Heart left ventricle (tissue), 16 donors: ENCODE measurements around the gene JTB. TPM values are rescaled to one million over a fixed set of nuclear protein-coding genes. Genes with fewer than 3 reads are reported as not detected.
A peak's percentile ranks its signal among the peaks of the same experiment; 100 is the strongest.

Experiments
- ATAC-seq, 4 donors: fragments of 200-7000 bp; cut with Tn5 transposase; one replicate each; pipeline ENCODE4 v1.9.1; 2020 to 2022; ENCODE audit warnings: moderate library complexity in 4 of 4, mild to moderate bottlenecking in 3 of 4, moderate number of reproducible peaks in 1 of 4
- DNase-seq, 5 donors: peaks; one replicate each; pipeline ENCODE4 v3.0.0-alpha.2; 2020
- H3K27ac ChIP-seq, 12 donors: fragments of 200-600 bp; sonication (generic) in 4 of 12; one replicate each; pipeline versions ENCODE4 v1.5.0 to v1.8.0; 2016 to 2022; ENCODE audit warnings: mild to moderate bottlenecking in 2 of 12
- H3K27me3 ChIP-seq, 9 donors: fragments of 200-600 bp; sonication (generic) in 2 of 9; one replicate each; pipeline versions ENCODE4 v1.5.1 to v1.8.0; 2016 to 2022; ENCODE audit warnings: mild to moderate bottlenecking in 3 of 9
- H3K36me3 ChIP-seq, 9 donors: fragments of 200-600 bp; sonication (generic) in 2 of 9; one replicate each; pipeline versions ENCODE4 v1.5.0 to v1.8.0; 2018 to 2022; ENCODE audit warnings: mild to moderate bottlenecking in 2 of 9
- H3K4me1 ChIP-seq, 12 donors: fragments of 200-600 bp; sonication (generic) in 4 of 12; one replicate each; pipeline versions ENCODE4 v1.5.0 to v1.8.0; 2016 to 2022; ENCODE audit warnings: mild to moderate bottlenecking in 3 of 12
- H3K4me3 ChIP-seq, 12 donors: fragments of 200-600 bp; sonication (generic) in 4 of 12; one replicate each; pipeline versions ENCODE4 v1.5.0 to v1.8.0; 2017 to 2022; ENCODE audit warnings: mild to moderate bottlenecking in 9 of 12, moderate library complexity in 4 of 12
- H3K9me3 ChIP-seq, 12 donors: fragments of 200-600 bp; sonication (generic) in 4 of 12; one replicate each; pipeline versions ENCODE4 v1.5.0 to v1.8.0; 2016 to 2022; ENCODE audit warnings: mild to moderate bottlenecking in 1 of 12
- POLR2A ChIP-seq, 2 donors: fragments of 450-650 bp; IDR thresholded peaks; one replicate each; pipeline ENCODE4 v1.6.1; 2017; ENCODE audit warnings: antibody characterized with exemption in 2 of 2, mild to moderate bottlenecking in 2 of 2, moderate library complexity in 2 of 2
- WGBS, 4 donors: extraction: QIAGEN DNeasy Blood & Tissue Kit in 2 of 4; methylation state at CpG; one replicate each; pipeline versions ENCODE4 v1.1.5 to v1.1.7; 2013 to 2018; 5-methylcytosine and 5-hydroxymethylcytosine counted together
- intact Hi-C, 10 donors: fragments of 100-400 bp; cut with DNase I; formaldehyde crosslinking; loops; one replicate each; pipeline versions ENCODE4 v1.11.1 to v1.14.2; 2022
- polyA plus RNA-seq, 2 donors: library from polyadenylated mRNA; stranded (reverse); fragments of 200-250 nt; gene quantifications; one replicate each; pipeline ENCODE4 v1.2.3, GENCODE V29; 2013
- total RNA-seq, 9 donors: library from RNA; depleted of rRNA in 2 of 9; stranded (reverse); fragments of >200 nt in 2 of 9; fragmentation: NEBNext Ultra II Directional in 3 of 9; extraction: Animal tissue kit (Norgen Biotek cat#: 25700) in 3 of 9; gene quantifications; one replicate each; pipeline versions ENCODE4 v1.1.0 to v1.2.4, GENCODE V29; 2016 to 2023
- TF ChIP-seq, protein P1 (sequence below), 12 donors: fragments of 200-600 bp; sonication (generic) in 4 of 12; IDR thresholded peaks; one replicate each; pipeline versions ENCODE4 v1.5.0 to v1.8.0; 2018 to 2022; ENCODE audit warnings: antibody characterized with exemption in 12 of 12, mild to moderate bottlenecking in 5 of 12
- donor health status: ischemic (EF 13 %, LVEDD 7.1; RV severe dilation, severe dysfunction).
- donor health status: healthy with polysubstance abuse.
- donor health status: DM: no; HTN: yes; CAD: no.
- donor health status: DM: no; HTN: no; CAD: no.
- donor health status: ischemic (EF 25% LVEDD 6.9; RV normal size, moderate dysfunction).
- donor health status: ischemic (EF 25% LVEDD 5.7; RV mildly dilated, moderate dysfunction).
- donor health status: healthy.
- donor health status: DM: yes; HTN: yes; CAD: no.
- donor health status: ischemic (EF 35%, LVEDD 5.7; RV mildly dilated, moderate dysfunction).
- donor health status: nonischemic (EF 11% LVEDD 7.7; RV severe dilation, severe dysfunction).
- donor health status: DM: yes; HTN: yes; CAD: no.
- donor health status: PGD.
- donor health status: ischemic (EF 29% LVEDD 5.4; RV normal size, mild dysfunction).
- donor health status: nonischemic (EF 23%, LVEDD 6.1; RV moderate dilation, normal function).

JTB gene
- total and polyA plus RNA-seq, 11 donors, result 55.0 to 222 (median 85.8) TPM

DNA sequence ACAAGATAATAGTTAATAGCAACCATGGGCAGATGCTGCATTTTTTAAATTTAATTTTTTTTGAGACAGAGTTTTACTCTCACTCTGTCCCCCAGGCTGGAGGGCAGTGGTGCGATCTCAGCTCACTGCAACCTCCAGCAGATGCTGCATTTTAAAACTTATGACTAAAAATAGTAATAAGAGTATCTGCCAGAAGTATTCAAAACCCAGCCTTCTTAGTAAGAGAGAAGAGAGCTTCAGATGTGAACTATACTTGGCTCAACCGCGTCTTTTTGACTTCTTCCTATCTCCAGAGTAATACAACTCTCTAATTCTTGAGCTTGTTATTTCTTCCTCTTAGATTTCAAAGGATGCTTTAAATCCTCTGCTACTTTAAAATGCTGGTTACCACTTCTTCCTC lies 17.7 kb upstream of the JTB start:
- Histone ChIP-seq H3K4me1 (peaks cover 5 to 32% (median 20%) of the 10 kb centered on the region in 12 donors), H3K27me3 (no peaks in the 10 kb centered on the region), H3K27ac (no peak overlapping the region), H3K9me3 (no peaks in the 10 kb centered on the region), H3K36me3 (peaks cover 0 to 49% (median 39%) of the 10 kb centered on the region in 9 donors), H3K4me3 (no peak overlapping the region)
- WGBS, 4 donors, result 75 to 87% (median 81%) methylated on average over 3 of the region's 3 CpGs
- DNase-seq, result no peak
- no peak for ATAC-seq
- intact Hi-C loops, result loop anchor here in 3 of 10 donors (10.0 kb wide), 3 partner anchors 190 to 480 kb away; partner anchors contain the start of gene HAX1 (in 1 of the 3)
- TF ChIP-seq POLR2A (IDR thresholded peaks at IDR 0.05), result no peak
- TF ChIP-seq, protein P1, sequence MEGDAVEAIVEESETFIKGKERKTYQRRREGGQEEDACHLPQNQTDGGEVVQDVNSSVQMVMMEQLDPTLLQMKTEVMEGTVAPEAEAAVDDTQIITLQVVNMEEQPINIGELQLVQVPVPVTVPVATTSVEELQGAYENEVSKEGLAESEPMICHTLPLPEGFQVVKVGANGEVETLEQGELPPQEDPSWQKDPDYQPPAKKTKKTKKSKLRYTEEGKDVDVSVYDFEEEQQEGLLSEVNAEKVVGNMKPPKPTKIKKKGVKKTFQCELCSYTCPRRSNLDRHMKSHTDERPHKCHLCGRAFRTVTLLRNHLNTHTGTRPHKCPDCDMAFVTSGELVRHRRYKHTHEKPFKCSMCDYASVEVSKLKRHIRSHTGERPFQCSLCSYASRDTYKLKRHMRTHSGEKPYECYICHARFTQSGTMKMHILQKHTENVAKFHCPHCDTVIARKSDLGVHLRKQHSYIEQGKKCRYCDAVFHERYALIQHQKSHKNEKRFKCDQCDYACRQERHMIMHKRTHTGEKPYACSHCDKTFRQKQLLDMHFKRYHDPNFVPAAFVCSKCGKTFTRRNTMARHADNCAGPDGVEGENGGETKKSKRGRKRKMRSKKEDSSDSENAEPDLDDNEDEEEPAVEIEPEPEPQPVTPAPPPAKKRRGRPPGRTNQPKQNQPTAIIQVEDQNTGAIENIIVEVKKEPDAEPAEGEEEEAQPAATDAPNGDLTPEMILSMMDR (IDR thresholded peaks at IDR 0.05), result no peak

DNA sequence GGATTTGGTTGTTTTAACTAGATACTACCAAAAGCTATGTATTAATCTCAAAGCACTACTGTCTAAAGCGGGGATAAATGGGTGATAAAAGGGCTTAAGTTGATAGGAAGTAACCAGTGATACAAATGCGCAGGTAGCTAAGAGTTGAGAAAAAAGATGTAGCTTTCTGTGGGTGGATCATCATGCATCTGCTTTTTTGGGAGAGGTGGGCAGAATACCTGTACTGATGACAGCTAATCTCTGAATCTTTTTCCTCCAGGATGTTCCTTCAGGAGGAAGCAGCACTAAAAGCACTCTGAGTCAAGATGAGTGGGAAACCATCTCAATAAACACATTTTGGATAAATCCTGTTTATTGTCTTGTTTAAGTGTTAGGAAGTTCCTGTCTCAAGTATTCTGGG lies 14.3 kb upstream of the JTB start:
- DNase-seq (no peak), ATAC-seq (no peak)
- 90 to 95% (median 92%) methylated on average over 2 of the region's 2 CpGs for whole genome bisulfite sequencing, 4 donors
- peak overlapping the region; percentile 3 to 93 (median 76) for H3K4me3 ChIP-seq
- TF ChIP-seq POLR2A (IDR thresholded peaks at IDR 0.05), result no peak
- TF ChIP-seq, protein P1 (IDR thresholded peaks at IDR 0.05), result no peak
- no peaks in the 10 kb centered on the region for H3K9me3 ChIP-seq
- intact Hi-C loops, result loop anchor here in 5 of 10 donors (2.0 to 10.0 kb wide), 7 partner anchors 185 to 477 kb away; partner anchors contain the start of genes HAX1 (in 2 of the 5) and UBAP2L (in 1 of the 5)
- H3K4me1 ChIP-seq, result peaks cover 5 to 41% (median 27%) of the 10 kb centered on the region in 12 donors
- peaks cover 0 to 49% (median 39%) of the 10 kb centered on the region in 9 donors for H3K36me3 ChIP-seq
- H3K27me3 ChIP-seq, result no peaks in the 10 kb centered on the region
- peak overlapping the region in 5 of 12 donors; percentile 87 to 98 (median 94) for H3K27ac ChIP-seq

DNA sequence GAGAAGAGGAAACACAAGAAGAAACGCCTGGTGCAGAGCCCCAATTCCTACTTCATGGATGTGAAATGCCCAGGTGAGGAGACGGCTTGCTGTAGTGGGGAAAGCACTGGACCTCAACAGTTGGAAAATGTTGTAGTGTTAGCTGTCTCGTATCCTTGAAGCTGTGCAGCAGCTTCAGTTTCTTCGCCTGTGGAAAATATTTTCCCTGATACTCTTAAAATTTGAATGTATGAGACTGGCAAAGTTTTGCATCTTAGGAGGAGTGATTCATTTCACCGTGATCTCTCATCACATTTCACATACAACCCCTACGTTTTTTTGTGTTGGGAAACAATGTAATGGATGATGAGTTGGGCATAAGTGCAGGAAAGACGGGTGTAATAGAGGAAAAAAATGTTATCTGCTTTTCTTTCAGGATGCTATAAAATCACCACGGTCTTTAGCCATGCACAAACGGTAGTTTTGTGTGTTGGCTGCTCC lies 13.7 kb upstream of the JTB start:
- peak overlapping the region; percentile 48 to 93 (median 77) for H3K4me3 ChIP-seq
- TF ChIP-seq, protein P1 (IDR thresholded peaks at IDR 0.05), result no peak
- no peak for TF ChIP-seq POLR2A (IDR thresholded peaks at IDR 0.05)
- DNase-seq (no peak), ATAC-seq (no peak)
- peaks cover 0 to 49% (median 39%) of the 10 kb centered on the region in 9 donors for H3K36me3 ChIP-seq
- no peaks in the 10 kb centered on the region for H3K9me3 ChIP-seq
- WGBS, 4 donors, result 7 to 10% (median 8%) methylated on average over 9 of the region's 9 CpGs
- H3K27ac ChIP-seq, result peak overlapping the region; percentile 87 to 98 (median 94)
- intact Hi-C loops, result loop anchor here in 5 of 10 donors (2.0 to 10.0 kb wide), 7 partner anchors 186 to 476 kb away; partner anchors contain the start of genes HAX1 (in 2 of the 5) and UBAP2L (in 1 of the 5)
- peaks cover 5 to 47% (median 31%) of the 10 kb centered on the region in 12 donors for H3K4me1 ChIP-seq
- H3K27me3 ChIP-seq, result no peaks in the 10 kb centered on the region

DNA sequence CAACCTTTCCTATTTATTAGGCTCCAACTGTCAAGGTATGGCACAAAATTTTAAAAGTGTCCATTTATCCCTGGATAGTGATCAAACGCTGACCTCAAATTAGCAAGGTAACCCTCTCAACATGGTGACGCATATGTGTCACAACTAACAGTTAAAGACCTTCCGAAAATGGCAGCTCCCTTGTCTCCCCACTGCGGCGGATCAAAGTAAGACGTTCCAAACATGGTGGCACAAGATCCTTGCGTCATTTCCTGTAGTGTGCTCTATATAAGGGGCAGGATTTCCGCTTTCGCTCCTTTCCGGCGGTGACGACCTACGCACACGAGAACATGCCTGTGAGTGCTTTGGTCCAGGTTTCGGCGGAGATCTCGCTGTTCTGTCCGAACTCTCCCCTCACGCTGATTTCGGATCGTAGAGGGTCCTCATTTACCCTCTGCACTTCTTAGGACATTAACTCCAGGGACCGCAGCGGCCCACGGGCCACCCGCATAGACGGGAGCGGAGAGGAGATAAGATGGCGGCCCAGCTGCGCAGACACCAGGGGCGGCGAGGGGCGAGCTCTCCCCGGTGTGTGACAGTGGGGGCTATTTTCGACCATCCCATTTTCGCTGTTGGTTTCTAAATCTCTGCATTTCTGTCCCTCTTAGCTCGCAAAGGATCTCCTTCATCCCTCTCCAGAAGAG lies 13.1 kb upstream of the JTB start, which contains the start of gene RPS27:
TSS of gene RPS27 (plus strand) at position 295 of the 683 bp plus-strand sequence. CDS start at position 330, 35 bp downstream.
- peaks cover 0 to 43% (median 39%) of the 10 kb centered on the region in 9 donors for H3K36me3 ChIP-seq
- H3K4me3 ChIP-seq, result peak within 1 kb of the TSS; percentile 48 to 93 (median 77)
- peaks cover 5 to 49% (median 31%) of the 10 kb centered on the region in 12 donors for H3K4me1 ChIP-seq
- H3K9me3 ChIP-seq, result no peaks in the 10 kb centered on the region
- H3K27me3 ChIP-seq, result no peaks in the 10 kb centered on the region
- peak; percentile 76 to 90 (median 88) for ATAC-seq
- intact Hi-C loops, result loop anchor here in 5 of 10 donors (2.0 to 10.0 kb wide), 7 partner anchors 187 to 476 kb away; partner anchors contain the start of genes HAX1 (in 2 of the 5) and UBAP2L (in 1 of the 5)
- peak; percentile 84 to 95 (median 94) for DNase-seq
- peak; percentile 66 to 94 for TF ChIP-seq POLR2A (IDR thresholded peaks at IDR 0.05)
- TF ChIP-seq, protein P1 (IDR thresholded peaks at IDR 0.05), result peak in 1 of 12 donors; percentile 16
- 0 to 1% (median 0%) methylated on average over 30 to 36 of the region's 36 CpGs for whole genome bisulfite sequencing, 4 donors
- peak within 1 kb of the TSS; percentile 87 to 98 (median 94) for H3K27ac ChIP-seq
